Ovary (tissue), 9 donors: ENCODE data around the gene STEAP3. TPM values are rescaled to one million over a fixed set of nuclear protein-coding genes. Genes with fewer than 3 reads are reported as not detected.
A peak's percentile ranks its signal among the peaks of the same experiment; 100 is the strongest.

Source experiments
- DNase-seq, 5 donors: peaks; one replicate each; pipeline ENCODE4 v3.0.0-alpha.2; 2019 to 2020
- H3K27ac ChIP-seq, 2 donors: fragments of 200-600 bp; one replicate each; pipeline versions ENCODE4 v1.5.1 to v1.8.0; 2019 to 2022
- H3K27me3 ChIP-seq: fragments of 200-600 bp; one replicate; pipeline ENCODE4 v1.8.0; 2022
- H3K36me3 ChIP-seq: fragments of 200-600 bp; sonication (generic); one replicate; pipeline ENCODE4 v1.5.1; 2019
- H3K4me1 ChIP-seq: one replicate; pipeline ENCODE4 v1.8.1; 2013; ENCODE audit warnings: mild to moderate bottlenecking, moderate library complexity; ENCODE audit not compliant: insufficient read depth
- H3K4me3 ChIP-seq: fragments of 200-600 bp; sonication (generic); one replicate; pipeline ENCODE4 v1.5.1; 2017
- H3K9me3 ChIP-seq, 2 donors: fragments of 200-600 bp in 1 of 2; sonication (generic) in 1 of 2; one replicate each; pipeline versions ENCODE4 v1.5.1 to v1.8.1; 2013 to 2019; ENCODE audit warnings: mild to moderate bottlenecking in 1 of 2, moderate library complexity in 1 of 2
- CTCF ChIP-seq, 3 donors: fragments of 450-650 bp in 2 of 3; fragments of 200-600 bp in 1 of 3; IDR thresholded peaks; one replicate each; pipeline versions ENCODE4 v1.5.1 to v1.8.0; 2016 to 2022; ENCODE audit warnings: antibody characterized with exemption in 3 of 3, mild to moderate bottlenecking in 1 of 3
- EP300 ChIP-seq: sonication (generic); formaldehyde crosslinking; IDR thresholded peaks from one replicate; pipeline ENCODE4 v1.6.1; 2017; ENCODE audit warnings: antibody characterized with exemption
- POLR2A ChIP-seq: fragments of 450-650 bp; IDR thresholded peaks from one replicate; pipeline ENCODE4 v1.6.1; 2017; ENCODE audit warnings: antibody characterized with exemption, mild to moderate bottlenecking, moderate library complexity
- WGBS, 3 donors: extraction: QIAGEN DNeasy Blood & Tissue Kit in 1 of 3; methylation state at CpG; one replicate each; pipeline versions ENCODE4 v1.1.5 to v1.1.7; 2013 to 2017; 5-methylcytosine and 5-hydroxymethylcytosine counted together
- intact Hi-C, 4 donors: fragments of 100-400 bp; cut with DNase I; formaldehyde crosslinking; loops; one replicate each; pipeline versions ENCODE4 v1.11.0 to v1.15.1; 2022 to 2023
- polyA plus RNA-seq, 2 donors: library from polyadenylated mRNA; stranded (reverse); fragments of 200-250 nt in 1 of 2; fragments of 350-450 nt in 1 of 2; fragmentation: Illumina TruSeq in 1 of 2; extraction: RNeasy Lipid Tissue Mini Kit (QIAGEN cat#74804) in 1 of 2; gene quantifications; one replicate each; pipeline ENCODE4 v1.2.3, GENCODE V29; 2013 to 2014
- total RNA-seq, 7 donors: library from RNA; depleted of rRNA in 2 of 7; stranded (reverse); fragments of >200 nt in 2 of 7; fragmentation: NEBNext Ultra II Directional in 3 of 7; extraction: Animal tissue kit (Norgen Biotek cat#: 25700) in 3 of 7; gene quantifications; one replicate each; pipeline versions ENCODE4 v1.1.0 to v1.2.4, GENCODE V29; 2016 to 2023
- donor health status: DM: no; HTN: no; CAD: no; lungs with moderate emphysema.
- donor health status: DM: no; HTN: no; CAD: no.
- donor health status: Bipolar disorder and iron deficiency.
- donor health status: DM: yes; HTN: yes; CAD: no.
- donor health status: DM: no; HTN: no; CAD: no.
- donor health status: DM: yes; HTN: yes; CAD: no.

STEAP3 gene
- total and polyA plus RNA-seq, 9 donors, result 2.3 to 13.3 (median 5.8) TPM

- no peaks in the 10 kb centered on the region for H3K4me1 ChIP-seq
- no peaks in the 10 kb centered on the region for H3K36me3 ChIP-seq
- no peak overlapping the region for H3K27ac ChIP-seq
- TF ChIP-seq POLR2A (no peak), EP300 (no peak), CTCF (IDR thresholded peaks at IDR 0.05) (no peak)
- no peaks in the 10 kb centered on the region for H3K9me3 ChIP-seq
- H3K4me3 ChIP-seq, result no peak overlapping the region
- WGBS, 3 donors, result 89 to 100% (median 95%) methylated on average over 2 of the region's 2 CpGs
- intact Hi-C loops, result no loop called here
- H3K27me3 ChIP-seq, result no peaks in the 10 kb centered on the region
- DNase-seq, result no peak
Measured at GRCh38 chr2:119206201-119206600, 17.4 kb upstream of the STEAP3 start.

- intact Hi-C loops, result no loop called here
- Histone ChIP-seq H3K4me3 (no peak overlapping the region), H3K27me3 (no peaks in the 10 kb centered on the region), H3K4me1 (peaks cover 2% of the 10 kb centered on the region), H3K36me3 (no peaks in the 10 kb centered on the region), H3K27ac (no peak overlapping the region), H3K9me3 (no peaks in the 10 kb centered on the region)
- no peak for TF ChIP-seq EP300
- no peak for TF ChIP-seq POLR2A
- no peak for TF ChIP-seq CTCF (IDR thresholded peaks at IDR 0.05)
- no peak for DNase-seq
- 73 to 95% (median 94%) methylated on average over 2 of the region's 2 CpGs for WGBS, 3 donors
Measured at GRCh38 chr2:119207447-119207846, 16.2 kb upstream of the STEAP3 start.

GRCh38 chr2:119208791-119209203 is 14.8 kb upstream of the STEAP3 start:
- 62 to 78% (median 69%) methylated on average over 4 of the region's 4 CpGs for WGBS, 3 donors

GRCh38 chr2:119212139-119212800 is 11.4 kb upstream of the STEAP3 start:
- intact Hi-C loops, result no loop called here
- H3K27me3 ChIP-seq, result no peaks in the 10 kb centered on the region
- TF ChIP-seq CTCF (IDR thresholded peaks at IDR 0.05) (no peak), EP300 (no peak), POLR2A (no peak)
- H3K4me1 ChIP-seq, result peaks cover 2% of the 10 kb centered on the region
- no peaks in the 10 kb centered on the region for H3K9me3 ChIP-seq
- no peak overlapping the region for H3K27ac ChIP-seq
- no peaks in the 10 kb centered on the region for H3K36me3 ChIP-seq
- peak; percentile 44 to 72 (median 54) for DNase-seq
- H3K4me3 ChIP-seq, result no peak overlapping the region
- 21 to 37% (median 23%) methylated on average over 10 of the region's 10 CpGs for WGBS, 3 donors

More at GRCh38 chr2:119208791-119209203, 14.8 kb upstream of the STEAP3 start:
- no peak for TF ChIP-seq EP300
- TF ChIP-seq CTCF (IDR thresholded peaks at IDR 0.05), result no peak
- TF ChIP-seq POLR2A, result no peak
- H3K27ac ChIP-seq, result no peak overlapping the region
- H3K4me3 ChIP-seq, result no peak overlapping the region
- no peaks in the 10 kb centered on the region for H3K27me3 ChIP-seq
- peaks cover 2% of the 10 kb centered on the region for H3K4me1 ChIP-seq
- no peaks in the 10 kb centered on the region for H3K36me3 ChIP-seq
- intact Hi-C loops, result no loop called here
- H3K9me3 ChIP-seq, result no peaks in the 10 kb centered on the region
- no peak for DNase-seq
